Measurements from ENCODE around the gene NKAIN4. TPM values are rescaled to one million over a fixed set of nuclear protein-coding genes. Genes with fewer than 3 reads are reported as not detected.

Gene NKAIN4
- total RNA-seq, 1 experiment from 2014 or later, result not detected

GRCh38 chr20:63275825-63276224 lies 21.6 kb upstream of the NKAIN4 start:
- CTCF ChIA-PET, result no interaction called here
- no peak for TF ChIP-seq CTCF (IDR thresholded peaks at IDR 0.05; ENCODE audit: unreplicated experiment)
- no TSS peak for BruUV-seq (replicated peaks)

GRCh38 chr20:63274381-63275228 lies 20.3 kb upstream of the NKAIN4 start:
- peaks cover 30% of the 10 kb centered on the region for H3K4me1 Mint-ChIP-seq (ENCODE audit: low read depth, unreplicated experiment)
- CTCF ChIA-PET, result no interaction called here
- peak overlapping the region; percentile 81 for H3K4me3 Mint-ChIP-seq (ENCODE audit: low read depth, unreplicated experiment)
- no peaks in the 10 kb centered on the region for H3K9me3 Mint-ChIP-seq (ENCODE audit: low read depth, unreplicated experiment)
- no peaks in the 10 kb centered on the region for H3K27me3 Mint-ChIP-seq (ENCODE audit: unreplicated experiment)
- BruUV-seq (replicated peaks), result no TSS peak
- intact Hi-C loops (cut with micrococcal nuclease; ENCODE audit: unreplicated experiment), result no loop called here
- peak overlapping the region; percentile 42 for H3K27ac Mint-ChIP-seq (ENCODE audit: unreplicated experiment)
- no peak for TF ChIP-seq CTCF (IDR thresholded peaks at IDR 0.05; ENCODE audit: unreplicated experiment)
- DNase-seq, result no peak
- peaks cover 75% of the 10 kb centered on the region for H3K36me3 Mint-ChIP-seq (ENCODE audit: insufficient read depth, unreplicated experiment)

More at GRCh38 chr20:63275825-63276224, 21.6 kb upstream of the NKAIN4 start:
- Mint-ChIP-seq H3K9me3 (ENCODE audit: low read depth, unreplicated experiment) (no peaks in the 10 kb centered on the region), H3K27ac (ENCODE audit: unreplicated experiment) (no peak overlapping the region), H3K27me3 (ENCODE audit: unreplicated experiment) (no peaks in the 10 kb centered on the region), H3K36me3 (ENCODE audit: insufficient read depth, unreplicated experiment) (peaks cover 85% of the 10 kb centered on the region), H3K4me1 (ENCODE audit: low read depth, unreplicated experiment) (peaks cover 30% of the 10 kb centered on the region), H3K4me3 (ENCODE audit: low read depth, unreplicated experiment) (no peak overlapping the region)
- intact Hi-C loops (cut with micrococcal nuclease; ENCODE audit: unreplicated experiment), result no loop called here
- DNase-seq, result no peak

- Mint-ChIP-seq H3K4me3 (ENCODE audit: low read depth, unreplicated experiment) (peak overlapping the region; percentile 81), H3K4me1 (ENCODE audit: low read depth, unreplicated experiment) (peaks cover 30% of the 10 kb centered on the region), H3K27ac (ENCODE audit: unreplicated experiment) (peak overlapping the region; percentile 76), H3K36me3 (ENCODE audit: insufficient read depth, unreplicated experiment) (peaks cover 67% of the 10 kb centered on the region), H3K27me3 (ENCODE audit: unreplicated experiment) (peaks cover 2% of the 10 kb centered on the region), H3K9me3 (ENCODE audit: low read depth, unreplicated experiment) (no peaks in the 10 kb centered on the region)
- CTCF ChIA-PET, result interaction anchor here (0.6 kb wide), 2 partner anchors 8 to 231 kb away, joined by 3 read pairs; no protein-coding TSS in a partner anchor
- TF ChIP-seq CTCF (IDR thresholded peaks at IDR 0.05; ENCODE audit: unreplicated experiment), result no peak
- intact Hi-C loops (cut with micrococcal nuclease; ENCODE audit: unreplicated experiment), result no loop called here
- DNase-seq, result no peak
- TSS peak; percentile 83 for BruUV-seq (replicated peaks)
These were observed 19.5 kb upstream of the NKAIN4 start for GRCh38 chr20:63273635-63274380.

GRCh38 chr20:63273059-63273579 lies 18.9 kb upstream of the NKAIN4 start:
- Mint-ChIP-seq H3K27me3 (ENCODE audit: unreplicated experiment) (peaks cover 8% of the 10 kb centered on the region), H3K36me3 (ENCODE audit: insufficient read depth, unreplicated experiment) (peaks cover 61% of the 10 kb centered on the region), H3K27ac (ENCODE audit: unreplicated experiment) (peak overlapping the region; percentile 76), H3K4me1 (ENCODE audit: low read depth, unreplicated experiment) (peaks cover 30% of the 10 kb centered on the region), H3K4me3 (ENCODE audit: low read depth, unreplicated experiment) (peak overlapping the region; percentile 81), H3K9me3 (ENCODE audit: low read depth, unreplicated experiment) (no peaks in the 10 kb centered on the region)
- BruUV-seq (replicated peaks), result no TSS peak
- intact Hi-C loops (cut with micrococcal nuclease; ENCODE audit: unreplicated experiment), result no loop called here
- no peak for DNase-seq
- no peak for TF ChIP-seq CTCF (IDR thresholded peaks at IDR 0.05; ENCODE audit: unreplicated experiment)
- CTCF ChIA-PET, result interaction anchor here (0.6 to 1.2 kb wide), 5 partner anchors 9 to 232 kb away, joined by 3 to 11 read pairs (median 3); no protein-coding TSS in a partner anchor
